HL-60 (cell line): ENCODE measurements around the gene PPFIA3.

ENCODE experiments used
- DNase-seq, 2 experiments: peaks; one replicate each; pipeline ENCODE4 v3.0.0-alpha.2; 2010 to 2020; ENCODE audit warnings: low read depth in 1 of 2, low spot score in 1 of 2
- H3K27ac ChIP-seq: fragments of 250-450 bp; sonication (Bioruptor Pico); replicated peaks from 2 replicates; pipeline ENCODE4 v1.5.1; 2020; ENCODE audit warnings: mild to moderate bottlenecking, moderate library complexity
- H3K27me3 ChIP-seq: fragments of 250-450 bp; sonication (Bioruptor Pico); 2 replicates; pipeline ENCODE4 v1.5.1; 2021; ENCODE audit warnings: mild to moderate bottlenecking, moderate library complexity; ENCODE audit not compliant: insufficient read depth, poor library complexity, severe bottlenecking
- H3K4me3 ChIP-seq: replicated peaks from 2 replicates; pipeline ENCODE4 v1.5.1; 2011; ENCODE audit warnings: mild to moderate bottlenecking, control low read depth, low read length; ENCODE audit not compliant: insufficient read depth
- GABPA ChIP-seq: IDR thresholded peaks from 2 replicates; pipeline ENCODE4 v1.6.1; 2012; ENCODE audit warnings: low read depth
- POLR2AphosphoS5 ChIP-seq: IDR thresholded peaks from 2 replicates; pipeline ENCODE4 v1.6.1; 2012; ENCODE audit warnings: low read depth
- SPI1 ChIP-seq: IDR thresholded peaks from 2 replicates; pipeline ENCODE4 v1.6.1; 2012; ENCODE audit warnings: low read depth, mild to moderate bottlenecking, borderline replicate concordance
- long read RNA-seq: library from polyadenylated mRNA; unstranded; transcript quantifications from one replicate; pipeline ENCODE4 v2.0.0, GENCODE V29; 2020
- TF ChIP-seq, protein P1 (sequence below): IDR thresholded peaks from 2 replicates; pipeline ENCODE4 v1.6.1; 2012; ENCODE audit warnings: low read depth; ENCODE audit not compliant: insufficient replicate concordance
- TF ChIP-seq, protein P2 (sequence below): IDR thresholded peaks from one replicate; pipeline ENCODE4 v1.5.1; 2011; ENCODE audit warnings: low read length, control low read depth, inconsistent platforms; ENCODE audit not compliant: insufficient read depth

PPFIA3 gene
- long read RNA-seq, partial matches to known transcripts, result 2 of 8 reads
- long read RNA-seq, other reads (novel, unspliced or antisense), result 5 of 8 reads

DNA sequence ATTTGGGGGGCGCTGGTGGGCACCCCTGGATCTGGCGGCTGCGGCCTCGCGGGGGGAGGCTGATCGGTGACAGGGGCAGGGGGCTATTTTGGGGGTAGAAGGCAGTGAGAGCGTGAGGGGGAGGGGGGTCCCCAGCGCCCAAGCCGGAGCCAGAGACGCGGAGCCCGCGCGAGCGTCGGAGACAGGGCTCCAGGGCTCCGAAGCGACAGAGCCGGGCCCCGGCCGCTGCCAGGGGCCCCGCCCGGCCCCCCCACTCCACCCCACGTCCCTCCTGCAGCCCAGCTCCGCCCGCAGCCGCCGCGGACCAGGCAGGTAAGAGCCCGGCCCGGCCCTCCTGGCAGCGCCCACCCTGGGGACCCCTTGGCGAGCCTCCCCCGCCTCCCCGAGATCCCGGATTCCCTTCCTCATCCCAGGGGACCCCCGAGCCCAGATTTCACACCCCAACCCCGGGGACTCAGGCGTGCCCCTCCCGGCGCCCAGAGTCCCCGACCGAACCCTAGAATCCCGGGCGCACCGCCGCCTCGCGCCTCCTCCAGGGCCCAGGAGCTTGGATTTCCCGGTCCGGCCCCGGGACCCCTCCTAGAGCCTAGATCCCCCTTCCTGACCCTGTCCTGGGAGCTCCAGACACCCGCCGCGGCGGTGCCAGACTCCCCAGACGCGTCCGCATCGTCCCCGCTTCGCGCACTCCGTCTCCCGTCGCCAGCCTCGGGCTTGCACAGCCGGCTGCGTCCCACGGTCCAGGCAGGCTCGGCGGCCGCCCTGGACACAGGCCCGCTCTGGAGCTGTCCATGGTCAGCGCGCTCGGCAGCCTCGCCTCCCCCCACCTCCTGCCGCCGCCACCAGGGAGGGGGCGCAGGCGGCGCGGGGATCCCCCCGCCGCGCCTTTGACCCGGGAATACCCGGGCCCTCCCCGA lies at the start of gene PPFIA3:
TSS of gene PPFIA3 (plus strand) at position 134 of the 914 bp plus-strand sequence. CDS start 8,330 bp downstream, outside the sequence.
- H3K27me3 ChIP-seq, result peaks cover 19% of the 10 kb centered on the region
- TF ChIP-seq, protein P1, sequence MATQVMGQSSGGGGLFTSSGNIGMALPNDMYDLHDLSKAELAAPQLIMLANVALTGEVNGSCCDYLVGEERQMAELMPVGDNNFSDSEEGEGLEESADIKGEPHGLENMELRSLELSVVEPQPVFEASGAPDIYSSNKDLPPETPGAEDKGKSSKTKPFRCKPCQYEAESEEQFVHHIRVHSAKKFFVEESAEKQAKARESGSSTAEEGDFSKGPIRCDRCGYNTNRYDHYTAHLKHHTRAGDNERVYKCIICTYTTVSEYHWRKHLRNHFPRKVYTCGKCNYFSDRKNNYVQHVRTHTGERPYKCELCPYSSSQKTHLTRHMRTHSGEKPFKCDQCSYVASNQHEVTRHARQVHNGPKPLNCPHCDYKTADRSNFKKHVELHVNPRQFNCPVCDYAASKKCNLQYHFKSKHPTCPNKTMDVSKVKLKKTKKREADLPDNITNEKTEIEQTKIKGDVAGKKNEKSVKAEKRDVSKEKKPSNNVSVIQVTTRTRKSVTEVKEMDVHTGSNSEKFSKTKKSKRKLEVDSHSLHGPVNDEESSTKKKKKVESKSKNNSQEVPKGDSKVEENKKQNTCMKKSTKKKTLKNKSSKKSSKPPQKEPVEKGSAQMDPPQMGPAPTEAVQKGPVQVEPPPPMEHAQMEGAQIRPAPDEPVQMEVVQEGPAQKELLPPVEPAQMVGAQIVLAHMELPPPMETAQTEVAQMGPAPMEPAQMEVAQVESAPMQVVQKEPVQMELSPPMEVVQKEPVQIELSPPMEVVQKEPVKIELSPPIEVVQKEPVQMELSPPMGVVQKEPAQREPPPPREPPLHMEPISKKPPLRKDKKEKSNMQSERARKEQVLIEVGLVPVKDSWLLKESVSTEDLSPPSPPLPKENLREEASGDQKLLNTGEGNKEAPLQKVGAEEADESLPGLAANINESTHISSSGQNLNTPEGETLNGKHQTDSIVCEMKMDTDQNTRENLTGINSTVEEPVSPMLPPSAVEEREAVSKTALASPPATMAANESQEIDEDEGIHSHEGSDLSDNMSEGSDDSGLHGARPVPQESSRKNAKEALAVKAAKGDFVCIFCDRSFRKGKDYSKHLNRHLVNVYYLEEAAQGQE, result peak; percentile 88
- TF ChIP-seq SPI1, result no peak
- peak within 1 kb of the TSS; percentile 89 for H3K27ac ChIP-seq
- no peak for DNase-seq
- H3K4me3 ChIP-seq, result peak within 1 kb of the TSS; percentile 61

DNA sequence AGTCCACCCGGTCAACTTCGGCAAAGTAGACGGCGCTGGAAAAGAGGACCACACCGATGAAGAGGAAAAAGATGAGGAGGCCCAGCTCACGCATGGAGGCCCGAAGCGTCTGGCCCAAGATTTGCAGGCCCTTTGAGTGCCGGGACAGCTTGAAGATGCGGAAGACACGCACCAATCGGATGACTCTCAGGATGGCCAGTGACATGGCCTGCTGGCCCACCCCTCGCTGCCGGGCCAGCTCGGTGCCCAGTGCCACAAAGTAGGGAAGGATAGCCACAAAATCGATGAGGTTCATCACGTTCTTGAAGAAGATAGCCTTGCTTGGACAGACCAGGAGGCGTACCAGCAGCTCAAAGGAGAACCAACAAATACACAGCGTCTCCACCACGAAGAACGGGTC lies 48.9 kb upstream of the PPFIA3 start:
- H3K4me3 ChIP-seq, result no peak overlapping the region
- H3K27me3 ChIP-seq, result peaks cover 42% of the 10 kb centered on the region
- H3K27ac ChIP-seq, result no peak overlapping the region
- TF ChIP-seq SPI1 (no peak), GABPA (no peak), POLR2AphosphoS5 (no peak)
- TF ChIP-seq, protein P1, result no peak
- no peak for DNase-seq

DNA sequence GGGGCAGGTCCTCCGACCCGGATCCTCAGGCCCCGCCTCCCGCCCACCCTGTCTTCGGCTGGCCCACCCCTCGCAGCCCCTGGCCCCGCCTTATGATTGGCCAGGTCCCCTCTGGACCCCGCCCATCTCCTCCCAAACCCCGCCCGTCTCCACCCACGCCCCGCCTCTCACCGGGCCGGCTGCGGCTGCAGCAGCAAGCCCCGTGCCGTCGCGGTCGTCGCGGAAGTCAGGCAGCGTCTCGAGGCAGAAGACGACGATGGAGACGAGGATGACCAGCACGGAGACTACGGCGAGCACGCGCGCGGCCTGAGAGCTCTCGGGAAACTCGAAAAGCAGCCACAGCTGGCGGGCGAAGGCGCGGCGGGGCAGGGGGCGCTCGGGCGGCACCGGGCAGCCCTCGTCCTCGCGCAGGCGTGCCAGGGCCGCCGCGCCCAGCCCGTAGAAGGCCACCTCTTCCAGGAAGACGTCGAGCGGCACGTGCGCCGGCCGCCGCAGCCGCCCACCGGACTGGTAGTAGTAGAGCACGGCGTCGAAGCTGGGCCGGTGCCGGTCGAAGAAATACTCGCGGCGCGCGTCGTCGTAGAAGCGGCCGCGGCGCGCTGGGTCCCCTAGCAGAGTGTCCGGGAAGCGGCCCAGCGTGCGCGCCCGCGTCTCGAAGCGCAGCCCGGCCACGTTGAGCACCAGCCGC lies 47.3 kb upstream of the PPFIA3 start:
- TF ChIP-seq, protein P2, sequence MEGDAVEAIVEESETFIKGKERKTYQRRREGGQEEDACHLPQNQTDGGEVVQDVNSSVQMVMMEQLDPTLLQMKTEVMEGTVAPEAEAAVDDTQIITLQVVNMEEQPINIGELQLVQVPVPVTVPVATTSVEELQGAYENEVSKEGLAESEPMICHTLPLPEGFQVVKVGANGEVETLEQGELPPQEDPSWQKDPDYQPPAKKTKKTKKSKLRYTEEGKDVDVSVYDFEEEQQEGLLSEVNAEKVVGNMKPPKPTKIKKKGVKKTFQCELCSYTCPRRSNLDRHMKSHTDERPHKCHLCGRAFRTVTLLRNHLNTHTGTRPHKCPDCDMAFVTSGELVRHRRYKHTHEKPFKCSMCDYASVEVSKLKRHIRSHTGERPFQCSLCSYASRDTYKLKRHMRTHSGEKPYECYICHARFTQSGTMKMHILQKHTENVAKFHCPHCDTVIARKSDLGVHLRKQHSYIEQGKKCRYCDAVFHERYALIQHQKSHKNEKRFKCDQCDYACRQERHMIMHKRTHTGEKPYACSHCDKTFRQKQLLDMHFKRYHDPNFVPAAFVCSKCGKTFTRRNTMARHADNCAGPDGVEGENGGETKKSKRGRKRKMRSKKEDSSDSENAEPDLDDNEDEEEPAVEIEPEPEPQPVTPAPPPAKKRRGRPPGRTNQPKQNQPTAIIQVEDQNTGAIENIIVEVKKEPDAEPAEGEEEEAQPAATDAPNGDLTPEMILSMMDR, result no peak
- no peak for TF ChIP-seq GABPA
- TF ChIP-seq POLR2AphosphoS5, result no peak
- TF ChIP-seq, protein P1, result no peak
- TF ChIP-seq SPI1, result no peak
- Histone ChIP-seq H3K4me3 (no peak overlapping the region), H3K27me3 (peaks cover 32% of the 10 kb centered on the region), H3K27ac (no peak overlapping the region)
- DNase-seq, result no peak
